Cardiac muscle cell (in vitro differentiated cells and primary cell): ENCODE data around the gene DENND11. TPM values are rescaled to one million over a fixed set of nuclear protein-coding genes. Genes with fewer than 3 reads are reported as not detected.

Source experiments
- DNase-seq, 2 donors: peaks; one replicate each; pipeline versions ENCODE4 v3.0.0 to v3.0.0-alpha.2; 2010 to 2017; ENCODE audit warnings: low read depth in 1 of 2, low spot score in 1 of 2
- H3K27ac ChIP-seq: fragments of 200-600 bp; sonication (generic); 2 replicates; pipeline ENCODE4 v1.5.1; 2016
- H3K27me3 ChIP-seq: fragments of 200-600 bp; sonication (generic); 2 replicates; pipeline ENCODE4 v1.6.0; 2016; ENCODE audit warnings: control low read depth
- H3K36me3 ChIP-seq: fragments of 200-600 bp; sonication (generic); 2 replicates; pipeline ENCODE4 v1.5.1; 2016; ENCODE audit warnings: control low read depth
- H3K4me1 ChIP-seq: fragments of 200-600 bp; sonication (generic); 2 replicates; pipeline ENCODE4 v1.8.1; 2017; ENCODE audit warnings: low read depth, mild to moderate bottlenecking, mixed run types
- H3K4me3 ChIP-seq: fragments of 200-600 bp; sonication (generic); 2 replicates; pipeline ENCODE4 v1.5.1; 2016; ENCODE audit warnings: mild to moderate bottlenecking
- H3K9me3 ChIP-seq: fragments of 200-600 bp; sonication (generic); 2 replicates; pipeline ENCODE4 v1.5.1; 2017; ENCODE audit warnings: low read depth, mild to moderate bottlenecking, control low read depth
- polyA plus RNA-seq: library from polyadenylated mRNA; unstranded; fragments of >200 nt; fragmentation: Nextera tagmentation; extraction: Ambion mirVana; gene quantifications from 2 replicates; pipeline ENCODE4 v1.2.1, GENCODE V29; 2016
- total RNA-seq: library from RNA; depleted of rRNA; stranded (reverse); fragments of >200 nt; gene quantifications from 2 replicates; pipeline ENCODE4 v1.2.3, GENCODE V29; 2016
- TF ChIP-seq, protein P1 (sequence below): IDR thresholded peaks from 2 replicates; pipeline ENCODE4 v1.5.1; 2012; ENCODE audit warnings: low read depth, mild to moderate bottlenecking, low read length

The DENND11 gene
- total and polyA plus RNA-seq, 2 experiments from 2014 or later = 5.0 to 15.5 TPM

GRCh38 chr7:141717450-141717849 lies 15.5 kb upstream of the DENND11 start:
- no peak overlapping the region for H3K4me3 ChIP-seq
- DNase-seq = no peak
- H3K27me3 ChIP-seq = no peaks in the 10 kb centered on the region
- H3K4me1 ChIP-seq = no peaks in the 10 kb centered on the region
- H3K9me3 ChIP-seq = no peaks in the 10 kb centered on the region
- H3K27ac ChIP-seq = no peak overlapping the region
- no peaks in the 10 kb centered on the region for H3K36me3 ChIP-seq
- TF ChIP-seq, protein P1, sequence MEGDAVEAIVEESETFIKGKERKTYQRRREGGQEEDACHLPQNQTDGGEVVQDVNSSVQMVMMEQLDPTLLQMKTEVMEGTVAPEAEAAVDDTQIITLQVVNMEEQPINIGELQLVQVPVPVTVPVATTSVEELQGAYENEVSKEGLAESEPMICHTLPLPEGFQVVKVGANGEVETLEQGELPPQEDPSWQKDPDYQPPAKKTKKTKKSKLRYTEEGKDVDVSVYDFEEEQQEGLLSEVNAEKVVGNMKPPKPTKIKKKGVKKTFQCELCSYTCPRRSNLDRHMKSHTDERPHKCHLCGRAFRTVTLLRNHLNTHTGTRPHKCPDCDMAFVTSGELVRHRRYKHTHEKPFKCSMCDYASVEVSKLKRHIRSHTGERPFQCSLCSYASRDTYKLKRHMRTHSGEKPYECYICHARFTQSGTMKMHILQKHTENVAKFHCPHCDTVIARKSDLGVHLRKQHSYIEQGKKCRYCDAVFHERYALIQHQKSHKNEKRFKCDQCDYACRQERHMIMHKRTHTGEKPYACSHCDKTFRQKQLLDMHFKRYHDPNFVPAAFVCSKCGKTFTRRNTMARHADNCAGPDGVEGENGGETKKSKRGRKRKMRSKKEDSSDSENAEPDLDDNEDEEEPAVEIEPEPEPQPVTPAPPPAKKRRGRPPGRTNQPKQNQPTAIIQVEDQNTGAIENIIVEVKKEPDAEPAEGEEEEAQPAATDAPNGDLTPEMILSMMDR = no peak

DNA sequence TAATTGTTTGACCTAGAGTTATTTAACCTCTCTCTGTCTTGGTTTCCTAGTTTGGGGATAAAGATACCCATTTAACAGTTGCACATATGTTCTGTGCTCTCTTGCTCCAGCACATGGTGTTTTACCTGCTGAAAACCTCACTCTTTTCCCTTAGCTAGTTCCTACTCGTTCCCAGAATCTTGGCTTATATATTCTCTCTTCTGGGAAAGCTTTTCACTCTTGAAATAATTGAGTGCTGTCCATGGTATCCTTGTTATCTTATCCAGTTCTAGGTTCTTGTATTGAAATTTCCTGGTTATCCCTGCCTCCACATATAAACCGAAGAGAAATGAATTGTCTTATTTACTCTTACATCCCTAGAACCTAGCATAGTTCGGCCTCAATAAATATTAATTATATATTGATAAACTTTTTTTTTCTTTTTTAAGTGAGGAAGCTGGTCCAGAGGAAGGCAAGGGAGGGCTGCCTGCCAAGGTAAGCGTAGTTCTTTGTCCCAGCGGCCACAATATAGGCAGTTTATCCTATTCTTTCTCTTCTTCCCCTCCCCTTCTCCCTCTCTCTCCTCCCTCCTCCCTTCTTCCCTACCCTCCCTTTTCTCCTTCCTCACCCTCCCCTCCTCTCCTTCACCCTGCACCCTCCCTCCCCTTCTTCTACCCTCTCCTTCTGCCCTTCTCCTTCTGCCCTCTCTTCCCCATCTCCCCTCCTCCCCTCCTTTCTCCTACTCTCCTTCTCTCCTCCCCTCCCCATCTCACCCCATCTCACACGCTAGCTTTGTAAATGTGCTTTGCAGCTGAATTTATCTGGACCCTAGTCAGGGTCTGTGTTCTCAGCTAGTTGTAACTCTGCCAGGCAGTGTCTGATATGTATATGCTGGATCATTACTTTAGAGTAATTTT lies 14.1 kb upstream of the DENND11 start:
- Histone ChIP-seq H3K4me1 (no peaks in the 10 kb centered on the region), H3K27ac (no peak overlapping the region), H3K9me3 (no peaks in the 10 kb centered on the region), H3K36me3 (no peaks in the 10 kb centered on the region), H3K27me3 (no peaks in the 10 kb centered on the region), H3K4me3 (no peak overlapping the region)
- peak in 1 of 2 donors; percentile 8 for DNase-seq
- TF ChIP-seq, protein P1 = no peak

DNA sequence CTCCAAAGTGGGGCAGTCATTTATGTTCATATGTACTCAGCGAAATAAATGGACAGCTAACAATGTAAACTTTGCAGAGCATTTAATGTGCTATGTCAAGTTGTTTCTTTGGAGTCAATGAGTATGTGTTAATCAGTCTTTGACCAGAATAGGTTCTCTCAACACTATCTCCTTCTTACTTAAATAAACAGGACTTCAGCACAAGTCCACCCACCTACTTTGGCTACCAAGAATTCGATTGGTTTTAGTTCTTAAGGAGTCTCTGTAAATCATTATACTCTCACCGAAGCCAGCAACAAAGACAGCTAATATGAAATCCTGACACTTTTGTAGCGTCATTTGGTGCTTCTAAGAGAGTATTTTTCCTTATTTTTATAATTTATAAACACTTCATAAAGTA lies 13.1 kb upstream of the DENND11 start:
- no peaks in the 10 kb centered on the region for H3K36me3 ChIP-seq
- TF ChIP-seq, protein P1 = no peak
- H3K4me3 ChIP-seq = no peak overlapping the region
- no peaks in the 10 kb centered on the region for H3K27me3 ChIP-seq
- DNase-seq = no peak
- H3K27ac ChIP-seq = no peak overlapping the region
- no peaks in the 10 kb centered on the region for H3K9me3 ChIP-seq
- H3K4me1 ChIP-seq = no peaks in the 10 kb centered on the region

- Histone ChIP-seq H3K4me1 (no peaks in the 10 kb centered on the region), H3K4me3 (no peak overlapping the region), H3K36me3 (no peaks in the 10 kb centered on the region), H3K27ac (no peak overlapping the region), H3K9me3 (no peaks in the 10 kb centered on the region), H3K27me3 (no peaks in the 10 kb centered on the region)
- TF ChIP-seq, protein P1 = no peak
- no peak for DNase-seq
Observed at GRCh38 chr7:141714571-141714970, 12.6 kb upstream of the DENND11 start.

- Histone ChIP-seq H3K4me1 (no peaks in the 10 kb centered on the region), H3K36me3 (no peaks in the 10 kb centered on the region), H3K9me3 (no peaks in the 10 kb centered on the region), H3K27me3 (no peaks in the 10 kb centered on the region), H3K27ac (no peak overlapping the region), H3K4me3 (no peak overlapping the region)
- no peak for DNase-seq
- TF ChIP-seq, protein P1 = no peak
Observed at GRCh38 chr7:141713890-141714289, 11.9 kb upstream of the DENND11 start.
